Activated CD4-positive, alpha-beta memory T cell treated with anti-CD3 and anti-CD28 coated beads for 36 hours (primary cell): Measurements from ENCODE around the gene CDC42EP3. TPM values are rescaled to one million over a fixed set of nuclear protein-coding genes. Genes with fewer than 3 reads are reported as not detected.

ENCODE experiments used
- CTCF ChIA-PET: fragments of 350-600 bp; sonication (Branson Sonifier 250); formaldehyde crosslinking; loops from one replicate; lab custom pipeline; 2021; ENCODE audit warnings: antibody characterized with exemption, inconsistent platforms; lab: Charles Lee
- POLR2A ChIA-PET: fragments of 350-600 bp; sonication (Branson Sonifier 250); formaldehyde crosslinking; loops from one replicate; lab custom pipeline; 2021; ENCODE audit warnings: antibody characterized with exemption; lab: Charles Lee
- DNase-seq: peaks from one replicate; pipeline ENCODE4 v3.0.0-alpha.2; 2020
- H3K27ac Mint-ChIP-seq: one replicate; pipeline ENCODE4 v1.8.0; 2021; ENCODE audit warnings: mixed read lengths
- H3K27me3 Mint-ChIP-seq: one replicate; pipeline ENCODE4 v1.8.0; 2021; ENCODE audit warnings: mixed read lengths
- H3K36me3 Mint-ChIP-seq: one replicate; pipeline ENCODE4 v1.8.0; 2021; ENCODE audit warnings: mixed read lengths
- H3K4me1 Mint-ChIP-seq: one replicate; pipeline ENCODE4 v1.8.0; 2021; ENCODE audit warnings: low read depth, mixed read lengths
- H3K4me3 Mint-ChIP-seq: one replicate; pipeline ENCODE4 v1.8.0; 2021; ENCODE audit warnings: mild to moderate bottlenecking, mixed read lengths
- H3K9me3 Mint-ChIP-seq: one replicate; pipeline ENCODE4 v1.8.0; 2021; ENCODE audit warnings: mixed read lengths
- intact Hi-C: fragments of 100-400 bp; cut with micrococcal nuclease; formaldehyde crosslinking; loops from one replicate; pipeline ENCODE4 v1.15.1; 2023
- total RNA-seq, 2 experiments: library from RNA; stranded (reverse); gene quantifications; one replicate each; pipeline ENCODE4 v1.2.3, GENCODE V29; 2021

CDC42EP3 gene, protein sequence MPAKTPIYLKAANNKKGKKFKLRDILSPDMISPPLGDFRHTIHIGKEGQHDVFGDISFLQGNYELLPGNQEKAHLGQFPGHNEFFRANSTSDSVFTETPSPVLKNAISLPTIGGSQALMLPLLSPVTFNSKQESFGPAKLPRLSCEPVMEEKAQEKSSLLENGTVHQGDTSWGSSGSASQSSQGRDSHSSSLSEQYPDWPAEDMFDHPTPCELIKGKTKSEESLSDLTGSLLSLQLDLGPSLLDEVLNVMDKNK
- total RNA-seq = 10 to 100 TPM; 24.0 to 24.8 TPM

DNA sequence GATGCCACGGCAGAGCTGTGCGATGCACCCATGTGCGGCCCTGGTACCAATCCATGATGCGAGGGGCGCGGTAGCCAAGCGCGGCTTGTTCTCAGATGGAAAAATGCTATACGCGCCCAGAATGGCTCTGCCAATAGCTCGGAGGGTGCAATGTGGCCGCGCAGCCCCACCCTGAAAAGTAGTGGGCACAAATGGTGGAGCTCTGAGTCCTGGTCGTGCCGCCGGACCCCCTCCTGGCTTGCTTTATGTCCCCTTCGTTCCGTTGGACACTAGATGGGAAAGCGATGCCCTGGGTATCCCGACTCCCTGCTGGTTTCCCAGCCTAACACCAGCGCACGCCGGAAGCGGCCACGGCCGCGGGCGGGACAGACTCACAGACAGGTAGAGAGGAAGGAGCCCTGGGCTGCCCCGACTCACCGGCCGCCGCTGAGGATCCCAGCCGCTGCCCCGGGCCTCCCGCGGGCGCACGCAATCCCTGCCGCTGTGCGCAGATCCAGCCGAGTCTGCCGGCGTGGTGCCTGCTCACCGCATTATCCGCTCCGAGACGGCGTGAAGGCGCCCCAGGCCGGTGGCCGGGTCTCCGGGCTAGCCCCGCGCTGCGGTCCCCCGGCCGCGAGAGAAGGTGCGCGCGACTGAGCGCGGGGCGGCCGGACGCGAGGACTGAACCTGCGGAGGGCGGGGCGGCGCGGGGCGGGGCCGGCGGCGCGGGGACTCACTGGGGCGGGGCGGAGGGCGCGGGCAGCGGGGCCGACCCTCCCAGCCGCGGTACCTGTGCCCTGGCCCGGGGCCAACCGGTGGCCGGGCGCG is at the start of gene CDC42EP3:
TSS of gene CDC42EP3 (minus strand) at position 634 of the 807 bp plus-strand sequence. CDS start 25,055 bp downstream, outside the sequence.
- Mint-ChIP-seq H3K27ac (peak within 1 kb of the TSS; percentile 91), H3K36me3 (peaks cover 13% of the 10 kb centered on the region), H3K4me1 (peaks cover 43% of the 10 kb centered on the region), H3K9me3 (no peaks in the 10 kb centered on the region), H3K4me3 (peak within 1 kb of the TSS; percentile 95), H3K27me3 (no peaks in the 10 kb centered on the region)
- POLR2A ChIA-PET = interaction anchor here (0.6 to 2.2 kb wide), 20 partner anchors 12 to 206 kb away, joined by 3 to 13 read pairs (median 4); no protein-coding TSS in a partner anchor
- DNase-seq = peak; percentile 77
- CTCF ChIA-PET = interaction anchor here (0.7 to 3.8 kb wide), 10 partner anchors 10 to 275 kb away, joined by 3 to 18 read pairs (median 4); no protein-coding TSS in a partner anchor
- intact Hi-C loops = loop anchor here (1.0 to 5.0 kb wide), 6 partner anchors 22 to 279 kb away; no protein-coding TSS in a partner anchor

DNA sequence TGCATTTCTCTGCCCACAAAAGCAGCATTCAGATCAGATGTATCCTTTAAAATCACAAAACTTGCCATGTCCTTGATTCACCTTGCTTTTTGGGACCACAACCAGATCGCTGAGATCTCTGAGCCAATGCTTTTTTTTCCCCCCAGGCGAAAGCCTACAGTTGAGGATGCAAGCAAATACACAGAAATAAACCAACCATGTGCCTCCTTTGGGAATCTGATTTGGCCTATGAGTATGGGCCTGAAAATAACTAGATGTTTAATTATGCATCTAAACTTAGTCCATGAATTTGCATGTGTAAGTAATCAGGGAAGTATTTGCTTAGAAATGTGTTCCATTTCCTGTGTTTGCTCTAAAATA is 49.7 kb upstream of the CDC42EP3 start:
- no peak overlapping the region for H3K27ac Mint-ChIP-seq
- ChIA-PET POLR2A (no interaction called here), CTCF (no interaction called here)
- H3K4me3 Mint-ChIP-seq = no peak overlapping the region
- DNase-seq = no peak
- no peaks in the 10 kb centered on the region for H3K4me1 Mint-ChIP-seq
- peaks cover under 1% of the 10 kb centered on the region for H3K36me3 Mint-ChIP-seq
- no peaks in the 10 kb centered on the region for H3K27me3 Mint-ChIP-seq
- H3K9me3 Mint-ChIP-seq = peaks cover 4% of the 10 kb centered on the region
- intact Hi-C loops = no loop called here

- Mint-ChIP-seq H3K4me3 (no peak overlapping the region), H3K27ac (no peak overlapping the region), H3K27me3 (no peaks in the 10 kb centered on the region), H3K9me3 (peaks cover 7% of the 10 kb centered on the region), H3K4me1 (no peaks in the 10 kb centered on the region), H3K36me3 (peaks cover 2% of the 10 kb centered on the region)
- CTCF ChIA-PET = no interaction called here
- no peak for DNase-seq
- intact Hi-C loops = no loop called here
- POLR2A ChIA-PET = no interaction called here
These were observed 49.2 kb upstream of the CDC42EP3 start for GRCh38 chr2:37720533-37721200.

GRCh38 chr2:37718515-37719161 is 47.2 kb upstream of the CDC42EP3 start:
- Mint-ChIP-seq H3K4me1 (peaks cover 2% of the 10 kb centered on the region), H3K4me3 (no peak overlapping the region), H3K27me3 (no peaks in the 10 kb centered on the region), H3K36me3 (peaks cover 5% of the 10 kb centered on the region), H3K27ac (no peak overlapping the region), H3K9me3 (peaks cover 15% of the 10 kb centered on the region)
- POLR2A ChIA-PET = no interaction called here
- intact Hi-C loops = no loop called here
- no peak for DNase-seq
- CTCF ChIA-PET = no interaction called here

GRCh38 chr2:37713258-37713700 is 41.8 kb upstream of the CDC42EP3 start:
- Mint-ChIP-seq H3K4me3 (no peak overlapping the region), H3K27ac (no peak overlapping the region), H3K27me3 (no peaks in the 10 kb centered on the region), H3K4me1 (peaks cover 30% of the 10 kb centered on the region), H3K36me3 (peaks cover 5% of the 10 kb centered on the region), H3K9me3 (peaks cover 11% of the 10 kb centered on the region)
- POLR2A ChIA-PET = interaction anchor here (1.0 kb wide), 1 partner anchor 41 kb away, joined by 4 read pairs; no protein-coding TSS in a partner anchor
- CTCF ChIA-PET = interaction anchor here (1.0 to 1.3 kb wide), 2 partner anchors 41 to 90 kb away, joined by 3 to 4 read pairs; no protein-coding TSS in a partner anchor
- intact Hi-C loops = loop anchor here (5.0 kb wide), 1 partner anchor 41 kb away; the partner anchor contains the start of gene CDC42EP3
- peak; percentile 17 for DNase-seq

- intact Hi-C loops = loop anchor here (5.0 kb wide), 1 partner anchor 40 kb away; the partner anchor contains the start of gene CDC42EP3
- DNase-seq = no peak
- Mint-ChIP-seq H3K4me1 (peaks cover 35% of the 10 kb centered on the region), H3K9me3 (peaks cover 11% of the 10 kb centered on the region), H3K4me3 (no peak overlapping the region), H3K36me3 (peaks cover 5% of the 10 kb centered on the region), H3K27me3 (no peaks in the 10 kb centered on the region), H3K27ac (peak overlapping the region; percentile 44)
- ChIA-PET POLR2A (no interaction called here), CTCF (interaction anchor here (0.6 kb wide), 1 partner anchor 297 kb away, joined by 3 read pairs; no protein-coding TSS in a partner anchor)
These were observed 40.4 kb upstream of the CDC42EP3 start for GRCh38 chr2:37711831-37712230.

GRCh38 chr2:37711308-37711731 is 39.9 kb upstream of the CDC42EP3 start:
- Mint-ChIP-seq H3K27me3 (no peaks in the 10 kb centered on the region), H3K4me3 (no peak overlapping the region), H3K36me3 (peaks cover 5% of the 10 kb centered on the region), H3K27ac (peak overlapping the region; percentile 44), H3K4me1 (peaks cover 40% of the 10 kb centered on the region), H3K9me3 (peaks cover 11% of the 10 kb centered on the region)
- peak; percentile 53 for DNase-seq
- intact Hi-C loops = loop anchor here (5.0 kb wide), 1 partner anchor 39 kb away; the partner anchor contains the start of gene CDC42EP3
- POLR2A ChIA-PET = no interaction called here
- CTCF ChIA-PET = interaction anchor here (0.6 kb wide), 1 partner anchor 297 kb away, joined by 3 read pairs; no protein-coding TSS in a partner anchor

DNA sequence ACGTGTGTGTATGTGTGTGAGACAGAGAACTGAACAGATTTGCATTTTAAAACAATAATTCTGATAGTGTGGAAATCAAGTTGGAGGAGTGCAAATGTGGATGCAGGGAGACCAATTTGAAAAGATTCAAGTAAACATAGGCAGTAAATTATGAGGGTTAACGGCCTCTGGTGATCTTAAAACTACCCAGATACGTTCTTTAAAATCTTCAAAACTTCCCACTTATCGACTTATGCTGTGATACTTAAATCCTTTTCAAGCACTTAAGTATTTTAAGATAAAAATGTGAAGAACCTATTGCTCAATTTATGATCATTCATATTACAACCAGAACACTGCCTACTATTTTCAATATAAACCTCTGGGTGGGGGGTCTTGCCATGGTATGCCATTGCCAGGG is 37.7 kb upstream of the CDC42EP3 start:
- no peak for DNase-seq
- Mint-ChIP-seq H3K4me1 (peaks cover 44% of the 10 kb centered on the region), H3K27ac (no peak overlapping the region), H3K9me3 (no peaks in the 10 kb centered on the region), H3K27me3 (no peaks in the 10 kb centered on the region), H3K4me3 (no peak overlapping the region), H3K36me3 (no peaks in the 10 kb centered on the region)
- intact Hi-C loops = no loop called here
- ChIA-PET CTCF (no interaction called here), POLR2A (no interaction called here)

GRCh38 chr2:37708146-37708545 is 36.7 kb upstream of the CDC42EP3 start:
- no peaks in the 10 kb centered on the region for H3K27me3 Mint-ChIP-seq
- ChIA-PET POLR2A (no interaction called here), CTCF (no interaction called here)
- intact Hi-C loops = no loop called here
- H3K9me3 Mint-ChIP-seq = no peaks in the 10 kb centered on the region
- H3K4me3 Mint-ChIP-seq = no peak overlapping the region
- H3K36me3 Mint-ChIP-seq = no peaks in the 10 kb centered on the region
- H3K27ac Mint-ChIP-seq = no peak overlapping the region
- peaks cover 38% of the 10 kb centered on the region for H3K4me1 Mint-ChIP-seq
- no peak for DNase-seq

DNA sequence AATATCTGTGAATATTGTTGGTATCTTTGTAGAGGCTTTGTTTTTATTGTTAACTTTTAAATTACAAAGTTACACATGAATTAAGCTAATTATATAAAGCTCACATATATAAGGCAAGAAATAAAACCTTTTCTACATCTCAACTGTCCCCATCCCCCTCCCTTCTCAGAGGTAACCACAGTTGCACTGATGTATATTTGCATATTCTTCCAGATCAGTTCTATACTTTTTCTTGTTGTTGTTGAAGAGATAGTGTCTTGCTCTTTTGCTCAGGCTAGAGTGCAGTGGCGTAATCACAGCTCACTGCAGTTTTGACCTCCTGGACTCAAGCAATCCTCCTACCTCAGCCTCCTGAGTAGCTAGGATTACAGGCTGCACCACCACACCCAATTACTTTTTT is 36.0 kb upstream of the CDC42EP3 start:
- H3K27ac Mint-ChIP-seq = no peak overlapping the region
- DNase-seq = no peak
- H3K4me1 Mint-ChIP-seq = peaks cover 33% of the 10 kb centered on the region
- no peak overlapping the region for H3K4me3 Mint-ChIP-seq
- ChIA-PET CTCF (no interaction called here), POLR2A (no interaction called here)
- H3K27me3 Mint-ChIP-seq = no peaks in the 10 kb centered on the region
- H3K9me3 Mint-ChIP-seq = no peaks in the 10 kb centered on the region
- no peaks in the 10 kb centered on the region for H3K36me3 Mint-ChIP-seq
- intact Hi-C loops = no loop called here
